Rectal smooth muscle tissue (tissue), 1 donor: Measurements from ENCODE around the gene USP17L26.
"Not testable (repeated sequence)": the region's sequence is repeated elsewhere in the genome, so short reads cannot be mapped to it uniquely, and the experiment has no call there.

Experiments
- H3K27ac ChIP-seq: one replicate; pipeline ENCODE4 v1.7.0; 2013; ENCODE audit warnings: low read depth, low read length, inconsistent platforms
- H3K27me3 ChIP-seq: one replicate; pipeline ENCODE4 v1.7.0; 2013; ENCODE audit warnings: low read length; ENCODE audit not compliant: control insufficient read depth, insufficient read depth
- H3K36me3 ChIP-seq: one replicate; pipeline ENCODE4 v1.7.0; 2013; ENCODE audit warnings: low read length; ENCODE audit not compliant: control insufficient read depth, insufficient read depth
- H3K4me1 ChIP-seq: one replicate; pipeline ENCODE4 v1.7.0; 2013; ENCODE audit warnings: low read length; ENCODE audit not compliant: control insufficient read depth, insufficient read depth
- H3K4me3 ChIP-seq: one replicate; pipeline ENCODE4 v1.7.0; 2013; ENCODE audit warnings: low read length
- H3K9ac ChIP-seq: one replicate; pipeline ENCODE4 v1.7.0; 2013; ENCODE audit warnings: low read length

The USP17L26 gene, protein sequence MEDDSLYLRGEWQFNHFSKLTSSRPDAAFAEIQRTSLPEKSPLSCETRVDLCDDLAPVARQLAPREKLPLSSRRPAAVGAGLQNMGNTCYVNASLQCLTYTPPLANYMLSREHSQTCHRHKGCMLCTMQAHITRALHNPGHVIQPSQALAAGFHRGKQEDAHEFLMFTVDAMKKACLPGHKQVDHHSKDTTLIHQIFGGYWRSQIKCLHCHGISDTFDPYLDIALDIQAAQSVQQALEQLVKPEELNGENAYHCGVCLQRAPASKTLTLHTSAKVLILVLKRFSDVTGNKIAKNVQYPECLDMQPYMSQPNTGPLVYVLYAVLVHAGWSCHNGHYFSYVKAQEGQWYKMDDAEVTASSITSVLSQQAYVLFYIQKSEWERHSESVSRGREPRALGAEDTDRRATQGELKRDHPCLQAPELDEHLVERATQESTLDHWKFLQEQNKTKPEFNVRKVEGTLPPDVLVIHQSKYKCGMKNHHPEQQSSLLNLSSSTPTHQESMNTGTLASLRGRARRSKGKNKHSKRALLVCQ

GRCh38 chr4:9334358-9334757 is at the start of gene USP17L26:
USP17L26 (plus strand) TSS chr4:9334658; CDS start chr4:9334658, 0 bp downstream.
- not testable (repeated sequence) for H3K9ac ChIP-seq, H3K36me3 ChIP-seq, H3K27ac ChIP-seq, H3K4me3 ChIP-seq, H3K27me3 ChIP-seq, H3K4me1 ChIP-seq

GRCh38 chr4:9324191-9324590 is 10.3 kb upstream of the USP17L26 start:
- not testable (repeated sequence) for H3K4me3 ChIP-seq, H3K9ac ChIP-seq, H3K36me3 ChIP-seq

GRCh38 chr4:9324865-9325264 is 9.6 kb upstream of the USP17L26 start, which contains the start of gene USP17L24:
USP17L24 (plus strand) TSS chr4:9325165; CDS start chr4:9325165, 0 bp downstream.
- not testable (repeated sequence) for H3K27me3 ChIP-seq, H3K36me3 ChIP-seq, H3K4me3 ChIP-seq, H3K4me1 ChIP-seq, H3K27ac ChIP-seq, H3K9ac ChIP-seq

More at GRCh38 chr4:9324191-9324590, 10.3 kb upstream of the USP17L26 start:
- not testable (repeated sequence) for H3K27me3 ChIP-seq, H3K4me1 ChIP-seq, H3K27ac ChIP-seq

DNA sequence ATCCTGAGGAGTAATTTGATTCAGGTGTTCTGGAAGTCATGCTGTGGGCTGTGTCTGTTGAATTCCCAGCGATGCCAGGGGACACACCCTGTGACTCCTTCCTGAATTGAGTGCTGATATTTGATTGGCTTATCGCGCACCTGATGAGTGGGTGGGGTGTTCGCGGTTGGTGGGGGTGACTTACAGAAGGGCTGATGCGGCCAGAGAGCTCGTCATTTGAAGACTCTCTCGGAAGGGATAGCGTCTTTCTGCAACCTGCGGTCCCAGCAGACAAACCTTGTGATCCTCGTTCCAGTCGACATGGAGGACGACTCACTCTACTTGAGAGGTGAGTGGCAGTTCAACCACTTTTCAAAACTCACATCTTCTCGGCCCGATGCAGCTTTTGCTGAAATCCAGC is 4.8 kb upstream of the USP17L26 start, which contains the start of gene USP17L25:
Gene USP17L25, plus strand, starts transcription at position 301 of the 400 bp plus-strand sequence. Its CDS starts 0 bp downstream, at position 301.
- H3K4me1 ChIP-seq, H3K9ac ChIP-seq, H3K36me3 ChIP-seq, H3K27ac ChIP-seq, H3K4me3 ChIP-seq, H3K27me3 ChIP-seq: not testable (repeated sequence)

- H3K27me3 ChIP-seq, H3K4me3 ChIP-seq, H3K4me1 ChIP-seq, H3K9ac ChIP-seq, H3K27ac ChIP-seq, H3K36me3 ChIP-seq: not testable (repeated sequence)
These were observed 4.6 kb downstream of the USP17L26 start, which contains the start of gene USP17L5 for GRCh38 chr4:9339103-9339502. USP17L5 (plus strand) TSS chr4:9339403; CDS start chr4:9339403, 0 bp downstream.

GRCh38 chr4:9343848-9344247 is 9.4 kb downstream of the USP17L26 start, which contains the start of gene USP17L27:
USP17L27 (plus strand) TSS chr4:9344148; CDS start chr4:9344148, 0 bp downstream.
- H3K27me3 ChIP-seq, H3K27ac ChIP-seq, H3K36me3 ChIP-seq: not testable (repeated sequence)

GRCh38 chr4:9348593-9348992 is 14.1 kb downstream of the USP17L26 start, which contains the start of gene USP17L28:
USP17L28 (plus strand) TSS chr4:9348893; CDS start chr4:9348893, 0 bp downstream.
- not testable (repeated sequence) for H3K4me3 ChIP-seq, H3K27ac ChIP-seq

More at GRCh38 chr4:9343848-9344247, 9.4 kb downstream of the USP17L26 start, which contains the start of gene USP17L27:
- H3K9ac ChIP-seq, H3K4me1 ChIP-seq, H3K4me3 ChIP-seq: not testable (repeated sequence)

GRCh38 chr4:9350866-9351265 is 16.4 kb downstream of the USP17L26 start:
- H3K9ac ChIP-seq, H3K4me1 ChIP-seq, H3K4me3 ChIP-seq, H3K27ac ChIP-seq, H3K27me3 ChIP-seq, H3K36me3 ChIP-seq: not testable (repeated sequence)

More at GRCh38 chr4:9348593-9348992, 14.1 kb downstream of the USP17L26 start, which contains the start of gene USP17L28:
- not testable (repeated sequence) for H3K27me3 ChIP-seq, H3K9ac ChIP-seq, H3K4me1 ChIP-seq, H3K36me3 ChIP-seq

- H3K36me3 ChIP-seq, H3K27me3 ChIP-seq, H3K27ac ChIP-seq, H3K4me3 ChIP-seq, H3K9ac ChIP-seq, H3K4me1 ChIP-seq: not testable (repeated sequence)
These were observed 18.9 kb downstream of the USP17L26 start, which contains the start of gene USP17L29 for GRCh38 chr4:9353338-9353737. USP17L29 (plus strand) TSS chr4:9353638; CDS start chr4:9353638, 0 bp downstream.

DNA sequence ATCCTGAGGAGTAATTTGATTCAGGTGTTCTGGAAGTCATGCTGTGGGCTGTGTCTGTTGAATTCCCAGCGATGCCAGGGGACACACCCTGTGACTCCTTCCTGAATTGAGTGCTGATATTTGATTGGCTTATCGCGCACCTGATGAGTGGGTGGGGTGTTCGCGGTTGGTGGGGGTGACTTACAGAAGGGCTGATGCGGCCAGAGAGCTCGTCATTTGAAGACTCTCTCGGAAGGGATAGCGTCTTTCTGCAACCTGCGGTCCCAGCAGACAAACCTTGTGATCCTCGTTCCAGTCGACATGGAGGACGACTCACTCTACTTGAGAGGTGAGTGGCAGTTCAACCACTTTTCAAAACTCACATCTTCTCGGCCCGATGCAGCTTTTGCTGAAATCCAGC is 28.4 kb downstream of the USP17L26 start, which contains the start of gene USP17L30:
Gene USP17L30, plus strand, starts transcription at position 301 of the 400 bp plus-strand sequence. Its CDS starts 0 bp downstream, at position 301.
- not testable (repeated sequence) for H3K36me3 ChIP-seq, H3K4me1 ChIP-seq, H3K27me3 ChIP-seq, H3K9ac ChIP-seq, H3K27ac ChIP-seq, H3K4me3 ChIP-seq

- H3K4me1 ChIP-seq, H3K27me3 ChIP-seq, H3K9ac ChIP-seq, H3K27ac ChIP-seq, H3K36me3 ChIP-seq, H3K4me3 ChIP-seq: not testable (repeated sequence)
These were observed 45.4 kb downstream of the USP17L26 start for GRCh38 chr4:9379881-9380280.

GRCh38 chr4:9381012-9381534 is 46.6 kb downstream of the USP17L26 start:
- not testable (repeated sequence) for H3K27me3 ChIP-seq, H3K27ac ChIP-seq, H3K9ac ChIP-seq, H3K4me1 ChIP-seq, H3K36me3 ChIP-seq
- H3K4me3 ChIP-seq, result peak overlapping the region; percentile 55
